Hematopoietic multipotent progenitor cell treated with erythropoietin and hydrocortisone succinate and interleukin-3 and kit ligand, for 8 days (in vitro differentiated cells): ENCODE data around the gene PGF.
A peak's percentile ranks its signal among the peaks of the same experiment; 100 is the strongest.
"Not testable (repeated sequence)": the region's sequence is repeated elsewhere in the genome, so short reads cannot be mapped to it uniquely, and the experiment has no call there.

Experiments
- DNase-seq: peaks from one replicate; pipeline ENCODE4 v3.0.0-alpha.2; 2015

The PGF gene

DNA sequence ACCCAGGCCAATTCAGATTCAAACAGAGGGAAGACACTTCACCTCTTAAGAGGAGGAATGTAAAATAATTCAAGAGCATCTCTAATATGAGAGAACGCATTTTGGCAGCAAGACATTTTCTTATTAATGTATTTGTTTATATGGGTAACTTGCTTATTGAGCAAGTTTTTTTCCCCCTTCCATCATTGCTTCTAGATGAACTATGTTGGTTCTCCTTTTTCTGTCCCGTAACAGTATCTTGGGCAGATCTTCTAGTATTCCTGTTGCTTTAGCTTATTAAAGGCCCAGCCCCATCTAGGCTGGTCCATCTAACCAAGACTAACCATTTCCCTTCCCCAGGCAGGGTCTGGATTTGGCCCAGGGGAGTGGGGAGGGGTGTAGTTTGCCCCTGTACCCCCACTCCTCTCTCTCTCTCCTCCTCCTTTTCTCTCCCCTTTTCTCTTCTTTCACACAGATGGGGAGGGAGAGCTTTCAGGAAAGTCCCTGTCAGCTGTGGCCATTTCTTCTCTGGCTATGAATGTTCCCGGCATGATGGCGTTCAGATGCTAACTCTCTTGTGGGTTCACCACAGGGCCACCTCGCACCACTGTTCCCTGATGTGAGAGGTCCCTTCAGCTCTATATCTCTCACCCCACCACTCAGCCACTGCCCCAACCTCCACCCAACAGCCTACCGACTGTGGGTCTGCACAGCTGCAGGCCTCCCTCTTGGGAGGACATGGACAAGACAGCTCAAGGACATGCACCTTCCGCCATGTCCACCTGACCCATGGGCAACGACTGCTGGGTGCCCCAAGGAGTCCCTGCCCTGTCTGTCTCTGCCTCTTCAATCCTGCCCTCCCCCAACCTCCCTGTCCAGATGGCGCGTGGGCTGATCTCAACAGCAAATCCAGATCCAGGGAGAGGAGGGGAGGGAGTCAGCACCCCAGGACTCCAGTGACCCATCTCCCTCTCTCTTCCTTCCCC is 16.6 kb downstream of the PGF start:
- DNase-seq, result no peak

DNA sequence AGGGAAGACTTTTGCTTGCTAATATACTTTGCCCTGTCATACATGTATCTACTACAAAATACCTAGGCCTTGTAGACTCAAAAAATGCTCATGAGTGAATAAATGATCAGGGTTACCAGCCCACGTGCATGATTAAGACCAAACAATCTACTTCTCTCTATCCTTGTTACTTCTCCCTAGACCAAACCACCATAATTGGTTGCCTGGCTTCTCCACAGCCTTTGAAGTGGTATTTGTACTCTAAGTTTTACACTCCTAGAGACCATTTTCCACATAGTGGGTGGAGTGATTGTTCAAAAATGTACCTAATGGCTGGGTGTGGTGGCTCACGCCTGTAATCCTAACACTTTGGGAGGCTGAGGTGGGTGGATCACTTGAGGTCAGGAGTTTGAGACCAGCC is 18.2 kb downstream of the PGF start:
- no peak for DNase-seq

GRCh38 chr14:74936731-74937130 is 18.7 kb downstream of the PGF start:
- no peak for DNase-seq

DNA sequence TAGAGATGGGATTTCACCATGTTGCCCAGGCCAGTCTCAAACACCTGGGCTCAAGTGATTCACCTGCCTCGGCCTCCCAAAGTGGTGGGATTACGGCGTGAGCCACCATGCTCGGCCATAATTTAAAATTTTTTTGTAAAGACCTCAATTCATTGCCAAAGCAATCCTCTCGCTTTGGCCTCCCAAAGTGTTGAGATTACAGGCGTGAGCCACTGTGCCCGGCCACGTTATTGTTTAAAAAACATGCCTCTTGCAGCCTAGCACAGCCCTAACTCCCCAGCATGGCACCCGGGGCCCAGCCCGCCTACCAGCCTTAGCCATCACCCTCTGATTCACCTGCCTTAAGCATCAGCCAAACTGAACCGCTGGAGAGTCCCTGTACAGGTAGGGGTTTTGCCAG is 19.2 kb downstream of the PGF start:
- no peak for DNase-seq

DNA sequence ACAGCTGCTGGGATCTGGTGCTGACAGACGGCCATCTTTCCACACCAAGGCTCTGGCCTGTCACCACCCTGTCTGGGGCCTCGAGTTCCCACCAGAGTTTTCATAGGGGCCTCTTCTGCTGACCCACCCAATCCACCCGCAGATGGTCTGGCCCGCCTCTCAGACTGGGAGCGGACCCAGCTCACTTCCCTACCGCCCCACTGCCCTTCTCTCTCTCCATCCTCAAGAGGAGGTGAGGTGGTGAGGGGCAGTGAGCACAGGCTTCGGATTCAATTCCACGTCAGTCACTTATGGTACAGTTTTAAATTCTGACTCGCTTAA is 20.1 kb downstream of the PGF start:
- no peak for DNase-seq

GRCh38 chr14:74934476-74935359 is 20.7 kb downstream of the PGF start:
- DNase-seq, result no peak

GRCh38 chr14:74934041-74934440 is 21.4 kb downstream of the PGF start:
- DNase-seq, result no peak

GRCh38 chr14:74932936-74933335 is 22.5 kb downstream of the PGF start:
- not testable (repeated sequence) for DNase-seq

DNA sequence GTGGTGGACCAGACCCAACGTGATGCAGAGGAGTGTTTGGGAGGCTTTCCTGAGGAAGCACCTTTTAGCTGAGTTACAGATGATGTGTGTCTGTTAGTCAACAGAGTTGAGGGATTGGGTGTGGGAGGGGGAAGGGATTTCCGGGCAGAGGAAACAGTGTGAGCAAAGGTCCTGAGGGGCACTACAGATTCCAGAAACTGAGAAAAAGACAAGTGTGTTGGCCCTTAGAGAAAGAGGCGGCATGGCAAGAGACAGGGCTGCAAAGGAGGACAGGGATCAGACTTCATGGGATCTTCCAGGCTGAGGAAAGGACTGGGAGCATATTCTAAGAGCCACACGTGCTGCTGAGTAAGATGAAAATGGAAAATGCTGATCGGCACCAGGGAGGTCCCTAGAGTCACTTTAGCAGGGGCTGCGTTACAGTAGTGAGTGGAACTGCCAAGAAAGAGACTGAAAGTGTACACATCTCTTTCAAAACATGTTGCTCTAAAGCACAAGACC is 22.9 kb downstream of the PGF start:
- no peak for DNase-seq

GRCh38 chr14:74931744-74932143 is 23.7 kb downstream of the PGF start:
- not testable (repeated sequence) for DNase-seq

- no peak for DNase-seq
These were observed 26.2 kb downstream of the PGF start for GRCh38 chr14:74929242-74929641.

DNA sequence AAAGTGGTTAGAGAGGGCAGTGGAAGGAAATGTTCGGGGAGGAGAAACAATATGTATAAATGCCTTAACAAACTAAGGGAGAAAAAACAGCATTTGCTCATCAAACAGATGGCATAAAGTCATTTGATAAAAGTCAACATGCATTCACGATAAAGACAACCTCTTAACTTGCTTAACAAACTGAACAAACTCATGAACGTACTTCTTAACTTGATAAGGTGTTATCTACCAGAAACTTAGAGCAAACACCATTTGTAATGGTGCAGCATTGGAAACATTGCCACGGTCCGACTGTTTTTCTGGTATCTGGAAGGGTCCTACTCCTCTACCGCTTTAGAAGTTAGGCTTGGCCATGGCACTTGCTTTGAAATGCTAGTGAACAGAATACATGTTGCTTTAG is 28.2 kb downstream of the PGF start:
- peak; percentile 95 for DNase-seq

DNA sequence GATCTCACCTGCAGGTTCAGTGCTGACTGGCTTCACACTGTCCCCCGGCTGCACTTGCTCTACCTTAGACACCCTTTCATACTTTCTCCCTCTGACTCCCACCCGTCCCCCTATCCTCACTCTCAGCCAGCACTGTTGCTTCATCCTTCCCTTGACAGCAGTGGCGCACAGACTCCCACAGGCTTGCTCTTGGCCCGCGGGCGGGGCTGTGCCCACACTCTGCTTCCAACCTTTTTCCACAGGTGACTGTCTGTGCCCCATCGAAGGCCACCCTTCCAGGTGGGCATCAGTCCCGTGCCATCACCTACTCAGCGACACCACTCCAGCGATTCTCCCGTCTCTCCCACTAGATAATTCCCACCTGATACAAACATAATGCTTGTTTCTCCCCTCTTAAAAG is 31.3 kb downstream of the PGF start:
- no peak for DNase-seq

DNA sequence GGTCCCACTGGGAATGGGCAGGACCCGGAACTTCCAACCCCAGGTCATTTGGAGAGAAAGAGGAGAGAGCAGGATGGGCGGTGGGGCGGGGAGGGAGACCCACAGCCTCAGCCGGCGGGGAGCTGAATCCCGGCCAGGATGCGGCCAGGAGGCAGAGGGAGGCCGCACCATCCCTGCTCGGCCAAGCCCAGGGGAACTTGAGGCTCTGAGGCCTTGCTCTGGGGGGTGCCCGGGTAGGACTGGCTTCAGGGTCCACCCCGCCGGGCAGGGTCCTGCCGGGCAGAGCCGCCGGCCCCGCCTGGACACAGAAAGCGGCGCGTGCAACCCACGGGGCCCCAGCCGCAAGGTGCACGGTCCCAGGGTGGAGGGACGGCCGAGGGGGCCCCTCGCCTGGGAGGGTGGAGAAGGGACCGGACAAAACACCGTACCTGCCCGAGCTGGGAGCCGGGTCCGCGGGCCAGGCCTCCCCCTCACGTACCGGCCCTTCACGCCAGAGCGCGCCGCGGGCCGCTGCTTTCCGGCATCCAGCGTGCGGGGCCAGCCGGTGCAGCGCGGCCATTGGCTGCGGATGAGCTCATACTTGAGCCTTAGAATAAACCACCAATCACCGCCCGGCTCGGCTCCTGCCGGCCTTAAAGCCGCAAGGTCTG is 32.5 kb downstream of the PGF start, which contains the start of gene RPS6KL1:
Gene RPS6KL1 (minus strand): TSS at position 509 of the 650 bp plus-strand sequence. CDS start 1,719 bp downstream, outside the sequence.
- peak; percentile 88 for DNase-seq

- DNase-seq, result no peak
These were observed 33.2 kb downstream of the PGF start for GRCh38 chr14:74921987-74922751.

DNA sequence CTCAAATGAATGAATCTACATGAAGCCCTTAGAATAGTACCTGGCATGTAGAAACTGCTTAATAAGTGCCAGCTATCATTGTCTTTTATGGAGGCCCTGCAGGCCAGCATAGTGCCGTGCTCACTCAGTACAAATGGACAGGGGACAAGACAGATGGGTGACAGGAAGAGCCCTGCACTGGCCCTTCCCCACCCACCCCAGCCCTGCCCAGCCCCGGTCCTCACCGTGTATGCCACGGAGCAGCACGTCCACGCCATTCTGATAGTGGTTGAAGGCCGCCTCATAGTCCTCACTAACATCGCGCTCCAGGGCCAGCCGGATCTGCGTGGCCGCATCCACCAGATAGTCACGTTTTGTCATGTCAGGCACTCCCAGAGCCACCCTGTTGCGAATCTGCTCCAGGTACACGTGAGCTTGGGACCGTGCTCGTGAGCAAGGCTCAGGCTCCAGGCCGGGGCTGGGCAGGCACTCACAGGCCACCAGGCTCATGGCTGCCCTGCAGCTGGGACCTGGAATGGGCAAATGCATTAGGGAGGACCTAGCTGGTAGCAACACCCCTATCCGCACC is 34.3 kb downstream of the PGF start:
- no peak for DNase-seq

DNA sequence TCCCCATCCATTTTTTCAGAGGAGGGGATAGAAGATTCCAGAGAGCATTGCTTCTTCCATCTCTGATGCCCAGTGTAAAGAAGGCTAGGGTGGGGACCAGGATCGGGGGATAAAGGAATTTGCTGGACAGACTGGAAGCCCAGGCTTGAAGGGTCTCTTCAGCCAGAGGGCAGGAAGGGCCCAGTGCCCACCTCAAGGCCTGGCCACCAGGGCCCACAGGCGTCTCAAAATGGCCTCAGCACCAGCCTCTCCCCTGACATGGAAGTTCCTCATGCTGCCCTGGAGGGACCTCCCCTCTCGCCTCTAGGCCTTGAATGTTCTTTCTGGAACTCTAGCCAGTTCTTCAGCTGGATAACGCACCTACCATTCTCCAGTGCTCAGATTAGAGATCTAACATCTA is 35.1 kb downstream of the PGF start:
- DNase-seq, result no peak

DNA sequence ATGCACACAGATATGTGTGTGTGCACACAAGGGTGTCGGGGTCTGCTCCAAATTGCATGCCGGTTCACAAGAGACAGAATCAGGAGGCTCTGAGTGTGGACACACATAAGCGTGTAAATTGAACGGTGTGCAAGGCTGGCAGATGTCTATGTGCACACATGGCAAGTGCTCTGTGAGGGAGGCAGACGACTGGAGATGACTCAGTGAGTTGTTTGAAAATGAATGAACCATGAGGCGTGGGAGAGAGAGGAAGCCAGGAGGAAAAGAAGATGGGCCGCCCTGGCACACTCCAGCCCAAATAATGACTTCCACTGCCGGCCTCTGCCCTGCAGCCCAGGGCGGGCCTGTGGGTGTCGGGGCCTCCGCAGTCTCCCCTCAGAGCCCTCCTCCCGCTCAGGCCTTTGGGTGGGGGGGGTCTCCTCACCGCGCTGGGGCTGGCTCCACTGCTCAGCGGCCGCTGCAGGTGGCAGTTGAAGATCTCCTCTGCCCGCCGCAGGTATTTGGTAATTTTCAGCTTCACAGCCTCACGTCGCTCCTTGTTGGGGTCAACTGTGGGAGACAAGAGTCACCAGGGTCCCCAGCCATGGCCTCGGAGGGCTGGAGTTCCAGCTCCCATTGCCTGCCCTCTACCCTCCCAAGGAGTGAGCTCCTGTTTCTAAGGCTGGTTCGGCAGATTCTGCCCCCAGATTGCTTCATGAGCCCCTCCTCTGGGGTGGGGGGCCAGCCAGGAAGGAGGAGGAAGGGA is 35.8 kb downstream of the PGF start:
- no peak for DNase-seq

- no peak for DNase-seq
These were observed 37.0 kb downstream of the PGF start for GRCh38 chr14:74918380-74918779.

DNA sequence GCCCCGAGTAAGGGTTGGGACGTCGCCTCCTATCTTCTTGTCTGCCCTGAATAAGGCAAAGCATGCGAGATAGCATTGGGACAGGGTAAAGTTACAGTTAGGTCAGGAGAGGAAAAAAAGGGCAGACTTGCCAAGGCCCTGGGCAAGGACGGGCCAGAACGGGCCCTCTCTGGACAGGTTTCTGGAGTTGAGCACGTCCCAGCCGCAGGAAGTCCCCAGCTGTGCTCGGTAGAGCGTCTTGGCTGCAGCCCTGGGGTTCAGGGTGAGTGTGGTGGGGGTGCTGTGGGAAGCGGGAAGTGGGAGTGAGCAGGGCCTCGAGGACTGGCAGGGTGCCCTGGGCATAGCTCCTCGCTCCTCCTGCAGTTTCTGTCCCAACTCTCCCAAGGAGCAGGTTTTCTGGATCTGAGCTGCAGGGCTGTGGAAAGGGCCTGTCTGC is 37.7 kb downstream of the PGF start:
- no peak for DNase-seq

DNA sequence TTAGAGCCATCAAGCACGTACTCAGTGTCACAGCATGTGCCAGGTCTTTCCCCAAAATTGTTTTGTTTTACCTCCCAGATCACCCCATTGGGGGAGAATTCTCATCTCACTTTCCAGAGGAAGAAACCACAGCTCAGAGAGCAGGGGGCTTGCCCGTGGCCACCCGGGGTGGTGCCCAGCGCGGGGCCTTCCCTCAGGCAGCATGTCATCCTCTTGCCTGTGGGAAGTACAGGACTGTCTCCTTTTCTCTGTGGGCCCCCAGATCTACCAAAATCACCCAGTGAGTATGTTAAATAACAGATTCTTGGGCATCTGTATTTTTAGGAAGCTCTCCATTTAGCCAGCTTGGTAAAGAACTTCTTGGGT is 38.2 kb downstream of the PGF start:
- DNase-seq, result no peak
